HG03378 (cell line): ENCODE data around the gene UPP2.

Experiments used
- ATAC-seq: cut with Tn5 transposase; IDR thresholded peaks from one replicate; pipeline ENCODE4 v1.9.1; 2021; ENCODE audit warnings: mild to moderate bottlenecking, moderate library complexity; ENCODE audit not compliant: unreplicated experiment

The UPP2 gene

DNA sequence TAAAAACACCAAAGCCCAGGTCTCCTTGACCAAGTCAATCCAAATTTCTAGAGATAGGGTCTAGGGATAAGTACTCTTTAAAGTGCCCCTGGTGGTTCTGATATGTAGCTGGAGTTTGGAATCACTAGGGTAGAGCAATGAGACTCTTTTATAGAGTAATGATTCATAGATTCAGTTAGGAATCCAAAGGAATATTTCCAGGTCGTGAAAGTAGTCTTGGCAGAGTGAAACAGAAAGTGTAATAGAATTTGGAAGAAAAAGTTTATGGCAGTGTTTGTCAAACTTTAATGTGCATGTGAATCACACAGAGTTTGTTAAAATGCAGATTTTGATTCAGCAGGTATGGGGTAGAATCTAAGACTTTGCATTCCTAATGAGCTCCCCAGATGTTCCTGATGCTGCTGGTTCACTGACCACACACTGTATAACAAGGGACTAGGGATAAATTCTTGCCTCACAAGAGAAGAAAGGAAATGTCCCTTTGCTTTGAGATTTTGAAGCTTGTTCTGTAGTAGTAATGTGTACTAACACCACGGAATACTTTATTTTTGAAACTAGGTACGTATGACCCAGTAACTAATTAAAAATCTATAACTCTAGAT, 1.8 kb downstream of the UPP2 start:
- ATAC-seq: no peak

DNA sequence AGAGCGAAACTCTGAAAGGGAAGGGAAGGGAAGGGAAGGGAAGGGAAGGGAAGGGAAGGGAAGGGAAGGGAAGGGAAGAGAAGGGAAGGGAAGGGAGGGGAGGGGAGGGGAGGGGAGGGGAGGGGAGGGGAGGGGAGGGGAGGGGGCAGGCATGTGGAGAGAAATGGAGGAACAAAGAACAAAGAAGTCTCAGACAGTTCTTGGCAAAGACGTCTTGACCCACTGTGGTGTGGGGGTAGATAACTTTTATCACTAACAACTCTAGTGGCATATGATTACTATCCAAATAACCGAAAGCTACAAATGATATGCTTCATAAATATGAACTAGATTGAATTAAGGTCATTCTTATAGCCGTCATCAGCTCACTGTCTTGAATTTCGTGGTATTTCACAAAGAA, 3.2 kb downstream of the UPP2 start:
- ATAC-seq: no peak

DNA sequence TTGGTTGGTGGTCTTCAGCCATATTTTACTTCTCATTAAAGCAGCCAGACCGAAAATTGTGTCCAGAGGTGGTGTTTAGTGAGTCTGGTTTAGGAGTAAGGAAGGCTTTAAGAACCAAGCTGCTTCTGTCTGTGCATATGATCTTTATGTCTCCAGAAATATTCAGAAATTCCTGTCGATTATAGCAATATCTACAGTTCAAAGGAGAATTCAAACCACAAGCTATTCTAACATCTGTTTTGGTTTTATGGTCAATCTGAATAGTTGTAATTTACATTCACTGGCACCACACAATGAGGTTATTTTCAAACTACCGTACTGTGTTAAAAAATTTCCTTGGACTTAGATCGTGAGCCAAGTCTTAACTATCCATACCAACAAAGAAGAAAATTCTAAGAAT, 11.3 kb downstream of the UPP2 start:
- ATAC-seq: no peak

DNA sequence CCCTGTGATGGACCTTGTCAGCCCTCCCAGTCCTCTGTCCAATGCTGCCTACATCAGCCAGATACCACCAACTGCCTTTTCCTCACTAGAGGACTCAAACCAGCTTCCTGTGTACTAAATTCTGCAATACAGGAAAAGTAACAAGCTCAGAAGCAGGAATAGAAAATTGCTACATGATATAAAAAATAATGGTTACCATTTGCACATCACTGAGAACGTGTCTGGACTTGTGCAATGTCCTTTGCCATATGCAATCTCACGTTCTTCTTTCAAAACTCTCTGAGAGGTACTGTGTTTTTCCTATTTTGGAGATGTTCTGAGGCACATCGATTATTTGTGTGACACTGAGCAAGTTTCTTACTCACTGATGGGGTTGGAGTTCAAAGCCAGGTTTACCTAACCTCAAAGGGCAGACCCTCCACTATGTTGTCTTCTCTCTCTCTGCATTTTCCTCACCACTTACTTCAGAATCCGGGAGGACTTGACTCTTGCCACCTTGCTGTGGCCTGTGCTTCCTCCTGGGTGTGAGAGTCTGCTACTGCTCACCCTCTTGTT, 12.1 kb downstream of the UPP2 start:
- no peak for ATAC-seq

DNA sequence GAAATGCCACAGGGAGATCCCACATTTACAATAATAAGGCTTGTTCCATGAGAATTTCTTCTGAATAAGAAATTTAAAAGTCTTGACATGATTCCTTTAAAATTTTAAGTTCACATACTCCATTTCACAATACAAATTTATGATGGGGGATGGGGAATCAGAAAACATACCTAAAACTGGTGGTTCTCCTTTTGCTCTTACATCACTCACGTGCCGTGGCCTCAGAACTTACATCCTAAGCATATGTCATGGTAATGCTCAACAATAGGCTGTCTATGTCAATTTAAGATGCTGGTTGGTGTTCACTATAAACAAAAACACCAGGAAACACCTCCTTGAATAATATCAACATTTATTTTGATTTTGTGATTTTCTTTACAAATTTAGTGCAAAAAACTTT, 12.8 kb downstream of the UPP2 start:
- ATAC-seq: no peak

DNA sequence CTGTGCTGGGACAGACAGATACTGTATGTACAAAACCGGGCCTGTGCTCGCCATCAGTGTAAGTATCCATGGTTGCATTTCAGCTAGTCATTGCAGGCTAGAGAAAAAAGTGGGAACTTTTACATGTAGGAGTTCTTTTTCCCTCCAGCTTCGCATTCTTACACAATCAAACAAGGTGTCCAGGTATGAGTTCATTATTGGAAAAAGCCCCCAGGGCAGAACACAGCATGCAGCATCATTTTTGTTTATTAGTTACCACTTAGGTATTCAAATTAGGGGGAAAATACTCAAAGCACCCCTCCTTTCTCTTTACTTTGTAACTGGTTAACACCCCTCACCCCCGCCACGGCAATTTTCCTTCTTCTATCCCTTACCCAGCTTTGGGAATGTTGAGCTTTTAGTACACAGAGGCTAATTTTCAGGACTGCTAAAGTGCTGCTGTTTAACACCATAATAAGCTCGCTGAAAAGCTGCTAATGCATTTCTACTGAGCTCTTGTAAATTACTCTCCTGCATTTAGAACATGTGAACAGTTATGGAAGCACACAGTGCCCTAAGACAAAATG, 13.6 kb downstream of the UPP2 start:
- ATAC-seq: no peak

DNA sequence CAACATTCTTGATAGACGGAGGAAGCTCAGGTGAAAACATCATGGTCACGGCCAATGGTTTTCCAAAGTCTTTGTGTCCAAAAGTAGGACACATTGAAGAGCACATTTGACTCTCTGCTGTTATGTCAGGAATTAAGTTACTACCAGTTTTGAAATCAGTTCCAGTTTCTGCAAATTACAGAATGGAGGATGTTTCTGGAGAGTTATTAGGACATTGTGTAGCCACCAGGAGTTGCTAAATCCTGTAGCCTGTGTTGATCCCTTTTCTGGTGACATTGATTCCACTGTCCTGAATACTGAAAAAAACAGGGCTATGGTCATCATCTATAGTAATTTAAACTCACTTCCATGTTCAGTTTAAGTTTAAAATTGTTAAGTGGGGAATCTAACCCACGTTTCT, 15.3 kb downstream of the UPP2 start:
- ATAC-seq: no peak

DNA sequence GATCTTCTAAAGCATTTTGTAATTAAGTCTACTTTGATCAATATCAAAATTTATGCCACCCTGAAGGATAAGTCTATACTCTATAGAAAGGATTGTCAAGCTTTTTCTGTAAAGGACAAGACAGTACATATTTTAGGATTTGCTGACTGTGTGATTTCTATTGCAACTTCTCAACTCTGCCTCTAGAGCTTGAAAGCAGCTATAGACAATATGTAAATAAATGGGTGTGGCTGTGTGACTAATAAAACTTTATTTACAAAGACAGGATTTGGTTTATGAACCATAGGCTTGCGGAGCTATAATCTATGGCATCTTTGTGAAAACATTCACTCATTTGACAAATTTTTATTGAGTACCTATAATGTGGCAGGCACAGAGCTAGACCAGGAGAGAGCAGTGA, 18.4 kb downstream of the UPP2 start:
- ATAC-seq: no peak

DNA sequence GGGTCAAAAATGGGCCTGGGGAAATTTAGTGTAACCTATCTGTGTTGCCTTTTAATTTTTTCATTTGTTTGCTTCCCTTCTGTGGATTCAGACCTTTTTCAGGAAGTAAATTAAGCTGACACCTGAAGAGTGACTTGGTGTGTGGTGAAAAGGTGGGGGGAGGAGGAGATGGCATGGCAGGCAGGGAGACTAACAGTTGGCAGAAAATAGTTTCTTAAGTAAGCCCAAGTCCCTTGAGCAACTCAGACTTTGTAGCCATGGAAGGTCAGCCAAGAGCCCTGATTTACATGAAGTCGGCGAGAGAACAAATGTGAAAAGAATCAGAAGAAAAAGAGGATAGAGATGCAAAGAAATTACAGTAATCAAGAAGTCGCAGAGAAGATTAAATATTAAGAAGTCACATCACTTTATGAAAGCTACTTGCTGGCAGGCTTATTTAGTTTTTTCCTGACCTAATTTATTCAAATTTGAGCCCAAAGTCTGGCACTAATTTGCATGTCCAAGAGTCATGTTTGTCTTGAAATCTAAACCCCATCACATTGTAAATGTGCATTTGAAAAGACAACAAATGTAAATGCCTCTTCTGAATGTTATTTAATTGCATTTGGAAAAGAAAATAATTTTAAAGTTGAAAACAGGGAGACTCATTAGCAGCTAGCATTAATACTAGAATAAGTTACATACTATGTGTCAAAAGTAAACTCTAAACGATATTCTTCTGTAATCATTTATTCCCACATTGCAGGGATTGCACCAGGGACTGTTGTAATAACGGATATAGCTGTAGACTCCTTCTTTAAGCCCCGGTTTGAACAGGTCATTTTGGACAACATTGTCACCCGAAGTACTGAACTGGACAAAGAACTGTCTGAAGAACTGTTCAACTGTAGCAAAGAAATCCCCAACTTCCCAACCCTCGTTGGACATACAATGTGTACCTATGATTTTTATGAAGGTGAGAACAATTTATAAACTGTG, 19.3 kb downstream of the UPP2 start:
- ATAC-seq: no peak

DNA sequence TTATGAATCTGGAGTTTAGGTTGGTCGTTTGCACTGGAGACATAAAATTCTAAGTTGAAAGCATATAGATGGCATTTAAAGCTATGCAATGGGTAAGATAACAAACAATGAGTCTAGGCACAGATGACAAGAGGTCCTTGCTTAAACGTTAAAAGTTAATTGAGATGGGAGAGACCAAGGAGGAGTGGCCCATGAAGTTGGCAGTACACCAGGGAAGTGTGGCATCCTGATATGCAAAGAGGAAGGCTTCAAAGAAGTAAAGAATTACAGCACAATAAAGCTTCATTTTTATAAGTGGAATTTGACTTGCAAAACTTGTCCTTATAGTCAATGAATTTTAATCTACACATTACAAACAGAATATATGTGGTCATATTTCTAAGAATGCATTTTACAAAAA, 23.2 kb downstream of the UPP2 start:
- ATAC-seq: no peak

DNA sequence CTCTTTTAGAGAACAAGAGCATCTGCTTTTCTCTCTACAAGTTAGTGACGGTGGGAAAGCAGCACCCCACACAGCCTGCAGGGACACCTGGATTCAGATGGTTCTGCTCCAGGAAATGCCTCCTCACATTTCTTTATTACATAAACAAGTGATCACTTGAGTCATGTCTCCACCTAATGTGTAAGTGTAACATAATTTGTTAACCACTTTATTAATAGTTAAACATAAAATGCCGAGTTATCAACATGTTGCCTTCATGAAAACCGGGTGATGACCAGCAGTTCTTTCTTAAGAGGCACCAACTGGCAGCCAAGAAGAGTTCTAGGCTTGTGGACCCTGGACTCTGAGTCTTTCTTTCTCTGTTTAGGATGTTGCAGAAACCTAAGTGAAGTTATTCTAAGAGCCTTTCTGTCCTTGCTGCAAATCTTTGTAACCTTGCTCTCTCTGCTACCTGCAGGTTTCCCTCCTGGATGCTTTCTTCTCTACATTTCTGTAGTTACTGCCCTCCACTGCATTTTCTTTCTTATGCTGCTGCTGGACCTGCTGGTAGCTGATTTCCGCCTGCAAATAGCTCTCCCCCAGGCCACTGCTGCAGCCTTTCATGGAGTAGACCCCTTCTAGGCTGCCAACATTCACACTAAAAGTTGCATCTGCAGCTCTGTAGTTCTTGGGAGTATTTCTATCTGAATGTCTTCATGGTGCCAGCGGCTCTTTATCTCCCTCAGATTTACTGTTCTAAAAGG, 24.3 kb downstream of the UPP2 start:
- no peak for ATAC-seq

DNA sequence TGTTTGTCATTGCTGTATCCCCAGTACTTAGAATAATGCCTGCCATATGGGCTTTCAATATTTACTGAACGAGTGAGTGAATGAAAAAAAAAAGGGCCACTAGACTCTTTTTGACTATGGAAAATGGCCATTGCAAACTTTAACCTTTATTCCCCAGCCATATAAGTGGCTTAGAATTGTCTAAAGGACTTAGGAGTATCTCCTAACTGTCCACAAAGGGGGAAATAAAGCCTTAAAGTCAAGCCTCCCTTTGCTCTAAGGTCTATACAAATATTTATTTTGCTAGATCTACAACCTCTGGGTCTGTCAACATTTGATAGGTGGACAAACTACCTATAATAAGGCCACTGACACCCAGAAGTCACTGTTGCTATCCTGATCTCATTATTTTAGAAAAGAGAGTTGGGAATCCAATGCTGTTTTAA, 25.7 kb downstream of the UPP2 start:
- ATAC-seq: no peak

DNA sequence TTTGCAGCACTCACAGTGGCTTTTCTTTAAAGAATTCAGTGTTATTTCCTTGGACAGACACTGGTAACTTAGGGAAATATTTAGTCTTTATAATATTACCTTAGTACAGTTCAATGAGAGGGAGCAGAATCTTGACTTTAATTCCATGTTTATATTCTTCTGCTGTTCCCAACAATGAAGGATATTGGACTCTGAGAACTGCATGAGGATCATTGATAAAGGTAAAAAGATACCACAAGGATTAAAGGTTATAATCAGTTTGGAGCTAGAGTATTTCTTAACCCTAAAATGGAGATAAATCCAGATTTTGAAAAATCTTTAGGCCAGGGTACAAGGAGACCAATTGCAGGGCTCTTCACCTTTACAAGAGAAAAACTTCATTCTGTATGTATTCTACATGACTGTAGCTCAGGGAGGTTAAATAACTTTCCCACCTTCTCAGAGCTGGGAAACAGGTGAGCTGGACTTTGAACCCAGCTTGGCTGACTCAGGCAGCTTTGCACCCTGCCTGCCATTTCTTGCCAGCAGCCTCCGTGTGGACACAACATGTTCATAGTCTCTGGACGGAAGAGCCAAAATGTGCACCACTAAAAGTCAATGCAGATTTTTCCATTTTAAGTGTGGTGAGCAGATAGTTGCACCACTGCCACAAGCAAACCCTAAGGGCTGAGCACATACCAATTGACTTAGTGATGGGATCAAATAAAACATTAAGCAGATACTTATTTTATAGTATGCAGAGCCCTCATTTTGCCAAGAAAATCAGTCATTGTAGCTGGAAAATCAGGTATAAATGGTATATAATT, 26.7 kb downstream of the UPP2 start:
- no peak for ATAC-seq

DNA sequence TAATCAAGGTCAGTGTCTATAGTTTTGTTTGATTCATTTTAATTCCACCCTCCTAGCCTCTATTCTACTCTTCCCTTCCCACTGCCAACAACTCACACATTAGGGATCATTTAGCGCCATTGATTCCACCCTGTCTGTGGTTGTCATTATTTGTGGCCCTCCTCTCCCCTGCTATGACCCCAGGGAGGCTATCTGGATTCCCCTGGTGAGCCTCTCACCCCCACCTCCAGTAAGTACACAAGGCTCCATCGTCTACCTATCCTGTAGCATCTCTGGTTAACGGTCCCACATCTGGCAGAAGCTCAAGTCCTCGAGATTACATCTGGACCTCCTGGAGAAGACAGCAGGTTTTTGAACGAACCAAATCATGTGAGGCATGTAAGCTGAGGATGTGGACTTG, 27.4 kb downstream of the UPP2 start:
- ATAC-seq: no peak

DNA sequence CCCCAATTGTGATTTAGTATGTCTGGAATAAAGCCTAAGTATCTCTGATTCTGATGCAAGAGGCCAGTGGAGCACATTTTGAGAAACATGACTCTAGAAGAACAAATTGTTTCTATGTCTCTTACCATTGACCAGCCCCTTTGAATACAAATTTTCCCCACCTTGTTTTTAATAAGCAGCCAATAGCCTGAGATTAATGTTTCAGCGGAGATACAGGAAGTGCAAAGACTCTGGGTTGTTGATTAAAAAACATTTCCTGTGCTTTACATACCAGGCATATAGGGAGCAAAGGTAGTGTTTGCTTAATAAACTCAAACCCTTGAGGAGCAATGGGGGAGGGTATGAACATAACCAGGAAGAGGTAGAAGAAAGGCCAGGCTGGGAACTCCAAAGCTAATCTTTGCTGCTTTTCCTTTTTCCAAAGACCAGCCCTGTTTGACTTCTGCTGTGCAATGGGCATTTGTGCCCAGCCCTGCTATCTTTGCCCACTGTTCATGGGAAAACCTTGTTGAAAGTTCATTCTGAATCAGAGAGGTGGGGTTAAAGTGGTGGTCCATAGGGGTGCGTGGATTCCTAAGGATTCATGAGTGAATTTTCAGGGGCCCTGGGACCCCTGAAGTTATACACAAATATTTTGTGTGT, 29.3 kb downstream of the UPP2 start:
- no peak for ATAC-seq

DNA sequence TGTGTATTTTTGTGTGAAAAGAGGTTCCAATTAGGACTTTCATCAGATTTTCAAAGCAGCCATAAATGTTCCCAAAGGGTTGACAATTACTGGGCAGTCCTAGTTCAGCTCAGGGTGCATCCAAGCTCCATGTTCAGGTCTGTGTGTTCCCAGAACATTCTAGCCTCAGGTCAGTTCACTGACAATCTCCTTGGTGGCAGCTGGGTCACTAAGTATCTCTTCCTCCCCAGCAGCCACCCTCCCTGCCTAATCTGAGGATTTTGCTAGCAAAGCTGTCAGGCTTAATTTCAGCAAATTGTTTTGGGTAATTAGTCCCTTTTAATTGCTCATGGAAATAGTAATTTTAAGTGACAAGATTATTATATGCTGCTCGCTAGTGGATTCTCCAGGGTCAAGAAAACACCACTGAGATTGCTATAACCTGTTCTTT, 29.8 kb downstream of the UPP2 start:
- ATAC-seq: no peak

DNA sequence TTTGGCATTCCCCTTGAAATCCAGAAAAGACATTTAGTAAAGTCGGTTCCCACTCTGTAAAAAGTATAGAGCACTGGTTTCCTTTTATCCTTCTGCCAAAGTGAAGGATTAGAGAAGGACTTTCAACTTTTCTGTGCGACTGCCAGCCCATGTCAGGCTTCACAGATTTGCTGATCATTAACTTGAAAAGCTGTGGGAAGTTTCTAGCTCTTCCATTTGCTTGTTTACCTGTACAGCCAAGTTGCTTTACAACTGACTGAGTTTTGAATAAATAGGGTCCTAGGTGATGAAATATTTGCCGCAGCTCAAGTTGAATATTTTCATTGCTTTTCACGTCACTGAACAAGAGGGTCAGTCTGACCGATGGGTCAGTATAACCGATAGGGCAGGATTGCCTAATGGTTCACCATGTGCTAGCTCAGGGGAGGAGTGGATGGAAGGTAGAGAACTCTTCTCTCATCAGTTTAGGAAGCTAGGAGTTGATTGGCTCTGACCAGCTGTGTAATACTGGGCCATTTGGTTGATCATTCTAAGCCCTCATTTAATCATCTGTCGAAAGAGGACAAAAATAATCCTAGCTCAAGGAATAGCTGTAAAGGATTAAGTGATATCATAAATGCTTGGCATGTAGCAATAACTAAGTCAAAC, 30.4 kb downstream of the UPP2 start:
- no peak for ATAC-seq

DNA sequence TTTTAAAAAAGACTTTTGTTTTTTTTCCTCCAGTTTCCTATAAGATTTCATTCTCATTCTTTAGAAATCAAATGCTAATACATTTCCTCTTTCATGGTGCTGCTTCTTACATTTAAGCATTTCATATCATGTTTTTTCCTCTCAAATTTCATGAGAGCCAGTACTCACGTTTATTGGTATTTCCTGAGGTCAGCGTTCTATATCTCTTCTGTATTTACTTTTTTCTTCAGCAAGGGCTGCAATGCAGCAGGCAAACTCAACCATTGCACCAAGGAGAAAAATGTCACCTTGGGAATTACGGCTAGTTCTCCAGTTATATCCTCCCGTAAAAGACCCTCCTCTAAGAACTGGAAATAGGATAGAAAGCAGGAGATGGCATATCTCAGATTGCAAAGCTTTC, 32.4 kb downstream of the UPP2 start:
- ATAC-seq: no peak

DNA sequence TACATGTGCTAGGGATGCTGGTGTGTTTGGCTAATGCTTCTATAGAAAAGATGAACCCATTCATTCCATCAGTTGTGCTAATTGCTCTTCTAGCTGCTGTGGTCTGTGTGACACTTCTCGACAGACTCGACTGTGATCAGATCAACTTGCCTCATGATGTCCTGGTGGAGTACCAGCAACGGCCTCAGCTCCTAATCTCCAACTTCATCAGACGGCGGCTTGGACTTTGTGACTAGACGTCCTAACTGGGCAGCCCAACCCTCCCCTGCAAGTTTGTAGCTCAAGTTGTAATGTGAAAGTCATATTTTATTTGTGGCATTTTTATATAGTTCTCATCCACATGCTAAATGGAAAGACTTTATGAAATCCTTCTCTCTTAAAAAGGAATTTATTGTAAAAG, 33.0 kb downstream of the UPP2 start:
- ATAC-seq: no peak
